IMR-90 (cell line): ENCODE results near the gene USP20. TPM values are rescaled to one million over a fixed set of nuclear protein-coding genes. Genes with fewer than 3 reads are reported as not detected.

Experiments used
- RFX5 ChIP-seq: IDR thresholded peaks from 2 replicates; pipeline ENCODE4 v1.8.0; 2012; ENCODE audit warnings: low read depth, mild to moderate bottlenecking, low read length, moderate library complexity
- polyA plus RNA-seq, 3 experiments: library from polyadenylated mRNA; depleted of rRNA; stranded (reverse); fragments of >200 nt; gene quantifications; 2 replicates each; pipeline ENCODE4 v1.2.3, GENCODE V29; 2012; ENCODE audit warnings: low replicate concordance in 1 of 3
- total RNA-seq: library from RNA; depleted of rRNA; stranded (reverse); fragments of >200 nt; gene quantifications from 2 replicates; pipeline ENCODE4 v1.2.3, GENCODE V29; 2012
- TF ChIP-seq, protein P1 (sequence below): fragments of 150-350 bp; IDR thresholded peaks from 2 replicates; pipeline ENCODE4 v1.6.1; 2016; ENCODE audit warnings: low read depth, mild to moderate bottlenecking, low read length, moderate library complexity, borderline replicate concordance

Gene USP20
- total and polyA plus RNA-seq, 2 of the 4 experiments (the other 2 are of a cell fraction) = 3.8 to 21.6 TPM

DNA sequence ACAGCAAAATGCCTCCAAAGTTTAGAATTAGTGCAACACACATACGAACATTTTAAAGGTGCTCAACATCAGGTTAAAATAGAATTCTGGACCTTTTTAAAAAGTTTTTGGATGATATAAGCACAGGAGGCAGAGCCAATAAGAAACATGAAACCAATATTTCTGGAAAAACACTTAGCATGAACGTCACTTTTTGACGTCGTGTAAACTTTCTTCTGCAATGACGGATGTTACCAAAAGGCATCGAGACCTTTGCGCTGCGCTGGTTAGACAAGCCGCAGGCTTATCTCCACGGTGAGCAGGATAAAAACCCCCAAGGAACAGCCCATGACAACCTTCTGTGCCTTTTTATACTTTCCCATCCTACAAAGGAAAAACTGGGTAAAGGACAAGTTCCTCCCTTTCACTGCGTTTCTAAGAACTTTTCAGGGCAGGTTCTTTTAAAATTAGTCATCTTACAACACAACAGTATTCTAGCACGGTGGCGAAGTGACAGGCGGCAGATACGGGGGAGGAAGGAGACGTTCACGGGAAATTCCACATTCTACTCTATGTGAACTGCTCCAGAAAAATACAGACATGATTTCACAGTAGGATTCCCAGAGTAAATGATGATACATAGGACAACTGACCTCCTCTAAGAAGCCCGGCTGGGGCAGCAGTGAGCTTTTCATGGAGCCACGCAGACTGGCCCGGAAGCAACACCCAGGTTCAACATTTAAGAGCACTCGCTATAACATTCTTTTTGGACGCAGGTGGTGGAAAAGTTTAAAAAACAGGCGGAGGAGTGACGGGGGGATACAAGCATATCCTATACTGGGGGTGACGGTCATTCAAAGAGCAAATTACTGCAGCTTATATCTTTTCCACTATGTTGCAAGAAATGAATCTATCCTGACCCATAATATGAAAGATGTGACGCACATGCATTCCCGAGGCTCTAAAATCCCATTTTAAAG lies 52.4 kb downstream of the USP20 start (continued):
- TF ChIP-seq RFX5 = no peak
- TF ChIP-seq, protein P1, sequence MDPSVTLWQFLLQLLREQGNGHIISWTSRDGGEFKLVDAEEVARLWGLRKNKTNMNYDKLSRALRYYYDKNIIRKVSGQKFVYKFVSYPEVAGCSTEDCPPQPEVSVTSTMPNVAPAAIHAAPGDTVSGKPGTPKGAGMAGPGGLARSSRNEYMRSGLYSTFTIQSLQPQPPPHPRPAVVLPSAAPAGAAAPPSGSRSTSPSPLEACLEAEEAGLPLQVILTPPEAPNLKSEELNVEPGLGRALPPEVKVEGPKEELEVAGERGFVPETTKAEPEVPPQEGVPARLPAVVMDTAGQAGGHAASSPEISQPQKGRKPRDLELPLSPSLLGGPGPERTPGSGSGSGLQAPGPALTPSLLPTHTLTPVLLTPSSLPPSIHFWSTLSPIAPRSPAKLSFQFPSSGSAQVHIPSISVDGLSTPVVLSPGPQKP = no peak
